GM23338 (cell line): ENCODE results near the gene ESR2.

Experiments used
- CREB1 ChIP-seq: fragments of 250-450 bp; sonication (Bioruptor Pico); IDR thresholded peaks from 2 replicates; pipeline ENCODE4 v1.5.0; 2020; ENCODE audit warnings: low read depth, mild to moderate bottlenecking, moderate library complexity
- EZH2 ChIP-seq: fragments of 200-600 bp; sonication (generic); IDR thresholded peaks from one replicate; pipeline ENCODE4 v1.8.0; 2017; ENCODE audit warnings: antibody characterized with exemption, mild to moderate bottlenecking, low read depth; ENCODE audit not compliant: unreplicated experiment
- EZH2phosphoT487 ChIP-seq: fragments of 200-600 bp; sonication (generic); IDR thresholded peaks from one replicate; pipeline ENCODE4 v1.8.1; 2018; ENCODE audit warnings: antibody characterized with exemption; ENCODE audit not compliant: unreplicated experiment
- JUNB ChIP-seq: IDR thresholded peaks from one replicate; pipeline ENCODE4 v1.6.1; 2016; ENCODE audit warnings: antibody characterized with exemption; ENCODE audit not compliant: unreplicated experiment
- POLR2AphosphoS5 ChIP-seq: IDR thresholded peaks from 2 replicates; pipeline ENCODE4 v1.6.1; 2016; ENCODE audit warnings: antibody characterized with exemption, low read depth
- REST ChIP-seq: IDR thresholded peaks from one replicate; pipeline ENCODE4 v1.6.1; 2018; ENCODE audit warnings: antibody characterized with exemption; ENCODE audit not compliant: unreplicated experiment
- TF ChIP-seq, protein P1 (sequence below), 2 experiments: fragments of 200-600 bp in 1 of 2; sonication (generic) in 1 of 2; conservative IDR thresholded peaks; 2 replicates each; pipeline versions ENCODE4 v1.5.1 to v1.6.1; 2016 to 2017; ENCODE audit warnings: antibody characterized with exemption in 2 of 2, low read depth in 2 of 2, mild to moderate bottlenecking in 2 of 2, moderate library complexity in 1 of 2

DNA sequence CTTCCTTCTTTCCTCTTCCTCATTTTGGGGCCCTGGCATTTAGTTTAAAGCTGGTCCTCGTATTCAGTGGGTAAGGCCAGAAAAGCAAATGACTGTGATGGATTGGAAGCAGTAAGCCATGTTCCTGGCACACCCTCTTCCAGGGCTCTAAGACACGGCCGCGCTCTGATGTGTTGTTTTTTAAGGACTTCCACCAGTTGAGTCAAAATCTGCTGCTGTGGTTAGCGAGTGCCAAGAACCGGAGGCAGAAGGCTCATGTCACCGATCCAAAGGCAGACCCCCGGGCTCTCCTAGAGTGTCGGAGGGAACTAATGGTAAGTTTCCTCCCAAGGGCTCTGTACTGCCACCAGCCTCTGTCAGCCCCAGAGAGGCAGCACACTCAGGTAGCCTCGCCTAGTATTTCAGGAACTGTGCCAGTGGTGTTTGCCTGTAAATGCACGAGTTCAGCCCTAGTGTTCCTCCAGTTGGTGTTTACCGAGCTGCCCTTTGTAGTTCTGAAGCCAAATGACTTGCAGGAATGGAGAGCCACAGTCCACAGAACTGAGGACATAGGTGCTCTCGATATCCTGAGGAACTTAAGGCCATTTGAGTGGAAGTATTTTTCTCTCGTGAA lies 72.7 kb downstream of the ESR2 start:
- TF ChIP-seq JUNB, result no peak
- TF ChIP-seq EZH2phosphoT487, result no peak
- TF ChIP-seq EZH2, result no peak
- TF ChIP-seq, protein P1, sequence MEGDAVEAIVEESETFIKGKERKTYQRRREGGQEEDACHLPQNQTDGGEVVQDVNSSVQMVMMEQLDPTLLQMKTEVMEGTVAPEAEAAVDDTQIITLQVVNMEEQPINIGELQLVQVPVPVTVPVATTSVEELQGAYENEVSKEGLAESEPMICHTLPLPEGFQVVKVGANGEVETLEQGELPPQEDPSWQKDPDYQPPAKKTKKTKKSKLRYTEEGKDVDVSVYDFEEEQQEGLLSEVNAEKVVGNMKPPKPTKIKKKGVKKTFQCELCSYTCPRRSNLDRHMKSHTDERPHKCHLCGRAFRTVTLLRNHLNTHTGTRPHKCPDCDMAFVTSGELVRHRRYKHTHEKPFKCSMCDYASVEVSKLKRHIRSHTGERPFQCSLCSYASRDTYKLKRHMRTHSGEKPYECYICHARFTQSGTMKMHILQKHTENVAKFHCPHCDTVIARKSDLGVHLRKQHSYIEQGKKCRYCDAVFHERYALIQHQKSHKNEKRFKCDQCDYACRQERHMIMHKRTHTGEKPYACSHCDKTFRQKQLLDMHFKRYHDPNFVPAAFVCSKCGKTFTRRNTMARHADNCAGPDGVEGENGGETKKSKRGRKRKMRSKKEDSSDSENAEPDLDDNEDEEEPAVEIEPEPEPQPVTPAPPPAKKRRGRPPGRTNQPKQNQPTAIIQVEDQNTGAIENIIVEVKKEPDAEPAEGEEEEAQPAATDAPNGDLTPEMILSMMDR (conservative IDR thresholded peaks at IDR 0.05; ENCODE audit: low read depth in 2 of 2), result no peak
- TF ChIP-seq CREB1 (CRISPR knock-in tag), result no peak
- no peak for TF ChIP-seq POLR2AphosphoS5
- TF ChIP-seq REST, result no peak
